GM12878 (cell line): ENCODE measurements around the gene LIMA1. TPM values are rescaled to one million over a fixed set of nuclear protein-coding genes. Genes with fewer than 3 reads are reported as not detected.

ENCODE experiments used
- ATAC-seq: fragments of 200-7000 bp; cut with Tn5 transposase; 3 replicates; pipeline ENCODE4 v1.9.1; 2020; ENCODE audit warnings: mild to moderate bottlenecking, moderate library complexity
- BruUV-seq: library from RNA; stranded (reverse); fragments of 400-500 nt; replicated peaks from 2 replicates; lab custom pipeline; 2021; lab: Mats Ljungman, UMichigan
- CTCF ChIA-PET: fragments of 300-600 bp; sonication (Branson Sonifier 250); formaldehyde crosslinking; extraction: SDS; loops from one replicate; lab custom pipeline; 2021; ENCODE audit warnings: inconsistent platforms; lab: Yijun Ruan, JAX
- POLR2A ChIA-PET: fragments of 350-600 bp; formaldehyde crosslinking; extraction: SDS; loops from one replicate; lab custom pipeline; 2021; ENCODE audit warnings: inconsistent platforms; lab: Charles Lee
- RAD21 ChIA-PET: fragments of 300-600 bp; sonication (Branson Sonifier 250); formaldehyde crosslinking; loops from one replicate; lab custom pipeline; 2023; ENCODE audit warnings: antibody characterized with exemption; ENCODE audit not compliant: unreplicated experiment; lab: Charles Lee
- SMC1A ChIA-PET: fragments of 300-600 bp; sonication (Branson Sonifier 250); formaldehyde crosslinking; loops from one replicate; lab custom pipeline; 2023; ENCODE audit not compliant: unreplicated experiment, uncharacterized antibody; lab: Charles Lee
- DNase-seq: peaks from one replicate; pipeline ENCODE4 v3.0.0-alpha.2; 2011; ENCODE audit warnings: low read depth, low spot score
- FAIRE-seq: peaks from 3 replicates; lab custom pipeline; 2011; peaks lifted over from hg19 to GRCh38; lab: Jason Lieb, UNC
- H2AFZ ChIP-seq: 2 replicates; pipeline ENCODE4 v1.6.0; 2011; ENCODE audit warnings: low read depth, low read length, control low read depth; ENCODE audit not compliant: control insufficient read depth
- H3K27ac ChIP-seq: 2 replicates; pipeline ENCODE4 v1.5.1; 2011; ENCODE audit warnings: control low read depth; ENCODE audit not compliant: control insufficient read depth, insufficient read depth
- H3K27me3 ChIP-seq, 2 experiments: replicated peaks in 1 of 2; 2 replicates each; pipeline versions ENCODE4 v1.6.0 to v1.6.1; 2011; ENCODE audit warnings: low read length in 1 of 2; ENCODE audit not compliant: control insufficient read depth in 2 of 2, insufficient read depth in 2 of 2
- H3K36me3 ChIP-seq, 2 experiments: 2 replicates each; pipeline ENCODE4 v1.5.1; 2011; ENCODE audit warnings: low read length in 1 of 2; ENCODE audit not compliant: control insufficient read depth in 2 of 2, insufficient read depth in 2 of 2
- H3K4me1 ChIP-seq: 2 replicates; pipeline ENCODE4 v1.6.1; 2011; ENCODE audit warnings: mild to moderate bottlenecking, low read length, moderate library complexity, mixed read lengths; ENCODE audit not compliant: control insufficient read depth, insufficient read depth
- H3K4me2 ChIP-seq: 2 replicates; pipeline ENCODE4 v1.6.0; 2011; ENCODE audit warnings: control low read depth; ENCODE audit not compliant: control insufficient read depth, insufficient read depth
- H3K4me3 ChIP-seq: fragments of 200-600 bp; sonication (generic); 2 replicates; pipeline ENCODE4 v1.5.1; 2016
- H3K79me2 ChIP-seq: 2 replicates; pipeline ENCODE4 v1.6.0; 2011; ENCODE audit warnings: low read length; ENCODE audit not compliant: control insufficient read depth, insufficient read depth
- H3K9ac ChIP-seq: 2 replicates; pipeline ENCODE4 v1.8.0; 2011; ENCODE audit warnings: low read length, control low read depth, mixed read lengths; ENCODE audit not compliant: control insufficient read depth, insufficient read depth
- H3K9me3 ChIP-seq: replicated peaks from 3 replicates; pipeline ENCODE4 v1.5.1; 2011; ENCODE audit warnings: mild to moderate bottlenecking, low read length; ENCODE audit not compliant: control insufficient read depth, insufficient read depth
- H4K20me1 ChIP-seq: 2 replicates; pipeline ENCODE4 v1.6.0; 2011; ENCODE audit not compliant: control insufficient read depth, insufficient read depth
- HCFC1 ChIP-seq: fragments of 150-350 bp; IDR thresholded peaks from 2 replicates; pipeline ENCODE4 v1.6.1; 2014; ENCODE audit warnings: low read length
- MEF2B ChIP-seq: fragments of 450-650 bp; IDR thresholded peaks from 2 replicates; pipeline ENCODE4 v1.6.1; 2018; ENCODE audit warnings: mild to moderate bottlenecking, moderate library complexity; ENCODE audit not compliant: partially characterized antibody, poor library complexity, severe bottlenecking
- WGBS: methylation state at CpG from one replicate; pipeline ENCODE4 v1.1.6; 2016; ENCODE audit warnings: low lambda C conversion rate; ENCODE audit not compliant: insufficient replicate concordance, insufficient coverage; ENCODE audit errors: missing lambda C conversion rate; 5-methylcytosine and 5-hydroxymethylcytosine counted together
- in situ Hi-C: fragments of 300-500 bp; cut with MboI; formaldehyde crosslinking; loops from 9 replicates; pipeline ENCODE4 v1.14.3; 2018; ENCODE audit warnings: mixed read lengths
- intact Hi-C: fragments of 100-400 bp; cut with micrococcal nuclease; formaldehyde crosslinking; loops from one replicate; pipeline ENCODE4 v1.14.2; 2022; ENCODE audit not compliant: unreplicated experiment
- polyA plus RNA-seq, 11 experiments: library from polyadenylated mRNA; depleted of rRNA in 4 of 11; unstranded in 6 of 11; stranded (reverse) in 5 of 11; fragments of >200 nt; fragmentation: Nextera tagmentation in 4 of 11; fragmentation: Illumina TruSeq in 1 of 11; extraction: Ambion mirVana in 4 of 11; extraction: Trizol in 1 of 11; gene quantifications; 1 replicate in 1 of 11; 2 replicates in 10 of 11; pipeline versions ENCODE4 v1.2.1 to v1.2.3, GENCODE V29; 2011 to 2016; ENCODE audit warnings: inconsistent platforms in 2 of 11, missing spikeins in 2 of 11, low read depth in 1 of 11
- total RNA-seq, 4 experiments: library from RNA; depleted of rRNA in 3 of 4; stranded (reverse); fragments of >200 nt in 3 of 4; fragmentation: Illumina TruSeq in 1 of 4; extraction: Trizol in 1 of 4; gene quantifications; 2 replicates each; pipeline versions ENCODE4 v1.2.1 to v1.2.3, GENCODE V29; 2013 to 2021
- TF ChIP-seq, protein P1 (sequence below): fragments of 450-650 bp; IDR thresholded peaks from 2 replicates; pipeline ENCODE4 v1.6.1; 2017; ENCODE audit warnings: mild to moderate bottlenecking

The LIMA1 gene
- total and polyA plus RNA-seq, 10 of the 15 experiments (the other 5 are each of a cell fraction or from before 2014, with no cell fraction given): 53.2 to 109 (median 60.8) TPM

DNA sequence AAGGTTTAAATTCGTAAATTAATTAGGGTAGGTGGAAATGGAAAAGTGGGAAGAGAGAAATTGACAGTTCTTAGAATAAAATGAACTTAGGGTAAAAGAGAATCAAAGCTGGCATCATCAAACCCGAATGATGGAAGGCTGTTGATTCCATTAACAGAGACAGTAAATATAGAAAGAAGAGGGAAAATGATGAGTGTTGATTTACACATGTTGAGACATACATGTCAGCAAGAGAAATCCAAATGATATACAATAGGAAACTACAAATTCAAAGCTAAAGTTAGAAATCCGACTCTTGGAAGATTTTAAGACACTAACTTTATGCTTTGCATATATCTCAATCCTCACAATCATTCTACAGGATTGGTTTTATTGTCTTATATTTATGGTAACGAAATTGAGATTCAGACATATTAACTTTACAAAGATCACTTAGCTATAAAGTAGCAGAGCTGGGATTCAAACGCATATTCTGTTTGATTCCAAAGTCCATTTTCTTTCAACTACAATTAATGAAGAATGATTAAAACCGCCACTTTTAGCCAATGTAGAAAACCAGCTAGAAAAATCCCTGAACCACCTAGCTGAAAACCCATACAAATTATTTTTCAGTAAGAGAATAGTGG, 30.2 kb downstream of the LIMA1 start:
- Histone ChIP-seq H2AFZ (no peak overlapping the region), H3K27ac (peak overlapping the region; percentile 35), H3K36me3 (no peaks in the 10 kb centered on the region), H3K4me3 (peak overlapping the region; percentile 31; the same call in 1 of the 2 replicates), H4K20me1 (no peaks in the 10 kb centered on the region), H3K27me3 (no peaks in the 10 kb centered on the region), H3K4me1 (peaks cover 57% of the 10 kb centered on the region), H3K79me2 (no peaks in the 10 kb centered on the region), H3K9ac (no peak overlapping the region), H3K4me2 (peak overlapping the region; percentile 56), H3K9me3 (no peaks in the 10 kb centered on the region)
- RAD21 ChIA-PET: interaction anchor here (0.9 to 3.3 kb wide), 6 partner anchors 10 to 549 kb away, joined by 3 to 58 read pairs (median 16); partner anchors contain the start of gene LIMA1
- SMC1A ChIA-PET: interaction anchor here (0.9 to 5.0 kb wide), 13 partner anchors 10 to 77 kb away, joined by 3 to 61 read pairs (median 6); partner anchors contain the start of gene LIMA1
- FAIRE-seq (no peak), ATAC-seq (no peak), DNase-seq (no peak)
- intact Hi-C loops: no loop called here
- CTCF ChIA-PET: interaction anchor here (0.7 to 2.8 kb wide), 6 partner anchors 8 to 676 kb away, joined by 3 to 18 read pairs (median 4); partner anchors contain the start of genes COX14 and LIMA1
- TF ChIP-seq, protein P1, sequence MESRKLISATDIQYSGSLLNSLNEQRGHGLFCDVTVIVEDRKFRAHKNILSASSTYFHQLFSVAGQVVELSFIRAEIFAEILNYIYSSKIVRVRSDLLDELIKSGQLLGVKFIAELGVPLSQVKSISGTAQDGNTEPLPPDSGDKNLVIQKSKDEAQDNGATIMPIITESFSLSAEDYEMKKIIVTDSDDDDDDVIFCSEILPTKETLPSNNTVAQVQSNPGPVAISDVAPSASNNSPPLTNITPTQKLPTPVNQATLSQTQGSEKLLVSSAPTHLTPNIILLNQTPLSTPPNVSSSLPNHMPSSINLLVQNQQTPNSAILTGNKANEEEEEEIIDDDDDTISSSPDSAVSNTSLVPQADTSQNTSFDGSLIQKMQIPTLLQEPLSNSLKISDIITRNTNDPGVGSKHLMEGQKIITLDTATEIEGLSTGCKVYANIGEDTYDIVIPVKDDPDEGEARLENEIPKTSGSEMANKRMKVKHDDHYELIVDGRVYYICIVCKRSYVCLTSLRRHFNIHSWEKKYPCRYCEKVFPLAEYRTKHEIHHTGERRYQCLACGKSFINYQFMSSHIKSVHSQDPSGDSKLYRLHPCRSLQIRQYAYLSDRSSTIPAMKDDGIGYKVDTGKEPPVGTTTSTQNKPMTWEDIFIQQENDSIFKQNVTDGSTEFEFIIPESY: peak; percentile 12; the same call in 1 of the 2 replicates
- TF ChIP-seq MEF2B (no peak), HCFC1 (no peak)
- 93% methylated on average over 6 of the region's 6 CpGs for WGBS
- no TSS peak for BruUV-seq
- POLR2A ChIA-PET: interaction anchor here (0.5 to 4.1 kb wide), 6 partner anchors 10 to 885 kb away, joined by 3 to 53 read pairs (median 6); partner anchors contain the start of gene LIMA1
- in situ Hi-C loops: no loop called here
